Measurements from ENCODE around the gene CRHR1. TPM values are rescaled to one million over a fixed set of nuclear protein-coding genes. Genes with fewer than 3 reads are reported as not detected.

The CRHR1 gene
- polyA plus RNA-seq, 10 donors: 0.21 to 0.66 (median 0.26) TPM; not detected in 5

DNA sequence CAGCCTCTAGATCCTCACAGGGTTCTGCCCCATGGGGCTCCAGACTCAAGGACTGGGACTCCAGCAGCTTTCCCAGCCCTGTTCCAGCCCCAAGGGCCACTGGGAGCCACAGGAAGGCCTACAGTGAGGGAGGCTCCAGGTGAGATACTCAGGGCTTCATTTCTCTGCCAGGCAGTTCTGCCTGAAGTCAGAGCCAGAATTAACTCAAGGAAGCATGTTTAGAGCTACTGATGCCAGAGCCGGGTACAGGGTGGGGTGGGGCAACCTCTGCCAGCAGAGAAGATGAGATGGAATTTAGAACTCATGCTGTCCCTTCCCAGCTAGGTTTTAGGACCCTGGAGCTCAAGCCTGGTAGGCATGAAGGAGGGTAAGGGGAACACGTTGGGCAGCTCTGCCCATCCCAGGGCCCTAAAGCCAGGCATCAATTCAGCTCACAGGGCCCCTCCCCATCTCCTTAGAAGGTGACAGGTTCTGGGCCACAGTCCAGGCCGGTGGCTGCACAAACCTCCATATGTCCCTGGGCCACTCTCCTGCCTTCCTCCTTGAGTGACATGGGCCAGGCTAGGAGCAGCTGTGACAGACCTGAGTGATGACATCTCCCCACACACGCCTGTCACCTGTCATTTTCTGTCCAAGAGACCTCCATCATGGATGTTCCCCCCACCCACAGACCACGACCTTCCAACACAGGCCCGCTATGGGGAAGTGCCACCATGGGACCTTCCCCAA is 36.1 kb downstream of the CRHR1 start:
- peak; percentile 31 to 58 (median 44) for DNase-seq

DNA sequence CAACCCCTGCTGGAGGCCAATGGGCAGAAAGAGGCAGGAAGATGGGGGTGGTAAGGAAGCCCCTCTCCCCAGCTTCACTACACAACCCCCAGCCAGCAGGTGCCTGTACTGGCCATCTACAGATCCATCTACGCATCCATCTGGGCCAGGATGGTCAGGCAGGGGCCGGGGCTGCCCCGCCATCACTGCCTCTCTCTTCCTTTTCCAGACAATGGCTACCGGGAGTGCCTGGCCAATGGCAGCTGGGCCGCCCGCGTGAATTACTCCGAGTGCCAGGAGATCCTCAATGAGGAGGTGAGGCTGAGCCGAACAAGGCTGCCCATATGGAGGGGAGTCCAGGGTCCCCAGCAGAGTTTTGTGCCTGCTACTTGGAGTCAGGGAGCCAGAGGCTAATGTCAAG is 37.0 kb downstream of the CRHR1 start:
- DNase-seq: no peak

DNA sequence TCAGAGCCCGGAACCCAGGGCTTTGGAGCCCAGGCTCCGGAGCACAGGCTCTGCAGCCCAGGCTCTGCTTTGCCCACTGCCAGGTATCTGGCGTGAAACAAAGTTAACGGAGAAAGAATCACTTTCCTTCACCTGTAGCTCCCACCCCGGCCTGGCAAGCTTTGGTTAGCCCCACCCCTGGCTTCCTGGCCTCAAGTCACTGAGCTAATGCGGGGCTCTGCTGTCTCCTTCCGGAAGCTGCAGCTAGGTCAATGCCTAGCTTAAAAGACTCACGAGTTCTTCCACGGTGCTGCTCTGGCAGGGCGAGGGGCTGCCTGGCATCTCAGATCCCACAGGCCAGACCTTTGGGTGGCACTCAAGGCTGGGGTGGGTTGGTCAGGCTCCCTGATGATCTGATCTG is 39.5 kb downstream of the CRHR1 start:
- DNase-seq: no peak

DNA sequence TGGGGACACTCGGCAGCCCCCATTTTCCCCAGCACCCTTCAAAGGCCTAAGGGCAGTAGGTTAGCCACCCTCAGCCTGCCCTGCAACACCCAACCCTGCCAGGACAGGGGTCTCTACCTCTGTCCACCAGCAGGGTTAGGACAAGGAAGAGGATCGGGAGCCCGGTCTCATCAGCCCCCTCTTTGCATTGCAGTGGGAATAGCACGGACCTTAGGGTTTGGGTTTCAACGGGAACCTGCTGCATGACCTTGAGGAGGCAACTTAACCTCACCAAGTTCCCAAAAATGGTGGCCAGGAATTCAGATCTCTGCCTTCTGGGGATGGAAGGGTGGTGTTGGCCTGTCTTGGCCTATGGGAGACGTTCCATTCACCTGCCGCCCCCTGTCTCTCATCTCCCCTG is 40.4 kb downstream of the CRHR1 start:
- DNase-seq: no peak

DNA sequence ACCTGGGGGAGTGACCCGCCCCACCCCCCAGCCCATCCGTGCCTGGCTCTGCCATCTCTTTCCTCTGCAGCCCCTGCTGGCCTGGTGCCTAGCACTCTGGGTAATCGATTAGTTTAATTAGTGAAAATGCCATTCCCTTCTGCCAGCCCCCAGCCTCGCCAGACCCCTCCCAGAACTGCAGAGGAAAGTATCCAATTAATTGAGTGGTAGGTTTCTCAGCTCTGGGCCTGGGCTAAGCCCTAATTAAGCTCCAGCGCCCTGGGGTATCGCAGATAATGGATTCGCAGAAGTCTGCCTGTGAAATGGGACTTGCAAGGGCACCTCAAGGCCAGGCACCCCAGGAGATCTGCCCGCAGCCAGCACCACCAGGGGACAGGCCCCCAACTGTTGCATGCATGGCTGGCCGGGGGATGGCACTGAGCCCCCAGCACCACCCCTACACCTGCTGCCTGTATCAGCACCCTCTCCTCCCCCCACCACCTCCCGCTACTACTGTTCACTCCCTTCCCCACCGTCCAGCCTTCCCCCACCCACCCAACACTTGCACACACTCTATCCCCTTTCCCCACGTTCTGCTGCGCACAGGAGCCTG is 40.9 kb downstream of the CRHR1 start:
- DNase-seq: no peak

DNA sequence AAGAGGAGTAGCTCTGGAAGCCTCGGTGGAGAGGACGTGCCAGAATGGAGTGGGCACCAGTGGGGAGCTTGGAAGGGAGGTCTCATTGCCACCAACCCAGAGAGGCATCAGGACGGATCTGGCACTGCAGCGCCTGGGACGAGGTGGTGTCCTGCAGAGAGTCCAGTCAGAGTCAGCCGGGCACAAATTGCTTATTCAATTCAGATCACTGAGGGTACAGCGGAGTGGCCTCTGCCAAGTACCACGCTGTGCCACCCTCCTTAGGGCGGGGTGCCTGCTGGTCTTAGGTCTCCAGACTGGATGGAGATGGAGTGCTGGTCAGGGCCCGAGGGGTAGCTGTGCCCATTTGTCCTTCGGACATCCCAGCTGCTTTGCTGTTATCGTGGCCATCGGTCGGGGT is 41.7 kb downstream of the CRHR1 start:
- no peak for DNase-seq

DNA sequence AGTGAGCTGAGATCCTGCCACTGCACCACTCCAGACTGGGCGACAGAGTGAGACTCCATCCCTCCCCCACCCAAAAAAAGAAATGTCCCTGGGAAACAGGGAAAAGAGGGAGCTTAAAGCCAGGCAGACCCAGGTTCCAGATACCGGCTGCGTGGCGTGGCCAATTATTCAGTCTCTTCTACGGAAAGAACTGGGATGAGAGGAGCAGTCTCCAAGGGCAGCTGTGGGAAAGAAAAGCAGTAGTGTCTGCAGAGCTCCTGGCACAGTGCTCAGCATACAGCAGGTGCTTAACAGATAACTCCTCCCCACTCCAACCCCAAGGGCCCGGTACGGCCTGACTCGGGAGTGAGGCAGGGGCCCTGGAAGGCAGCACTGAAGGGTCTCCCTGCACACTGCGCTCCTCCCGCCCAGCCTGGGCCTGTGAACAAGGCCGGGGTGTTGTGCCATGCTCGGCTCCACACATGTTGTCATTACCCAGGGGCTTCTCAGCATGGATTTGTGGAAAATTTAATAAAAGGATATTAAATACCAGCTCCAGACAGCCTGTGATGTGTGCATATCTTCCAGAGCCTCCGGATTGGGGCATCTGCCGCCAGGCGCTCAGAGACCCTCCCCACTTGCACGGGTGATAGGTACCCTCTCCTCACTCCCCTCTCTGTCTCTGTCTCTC is 42.9 kb downstream of the CRHR1 start:
- no peak for DNase-seq

DNA sequence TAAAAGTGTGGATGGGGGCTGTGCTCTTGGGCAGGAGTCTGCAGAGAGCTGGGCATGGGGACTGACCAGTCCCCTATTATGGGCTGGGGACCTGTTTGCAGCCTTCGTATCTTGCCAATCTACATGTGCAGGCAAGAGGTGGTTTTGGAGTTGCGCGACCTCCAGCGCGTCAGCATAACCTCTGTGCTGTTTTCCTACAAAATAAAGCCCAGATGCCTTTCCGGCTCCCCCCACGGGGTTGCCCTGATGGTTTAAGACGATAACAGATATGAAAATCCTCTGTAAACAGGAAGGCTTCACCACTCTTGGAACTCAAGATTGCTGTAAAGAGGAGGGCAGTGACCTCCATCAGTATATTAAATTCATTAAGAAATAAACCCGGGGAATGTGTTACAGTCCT is 44.1 kb downstream of the CRHR1 start:
- no peak for DNase-seq

DNA sequence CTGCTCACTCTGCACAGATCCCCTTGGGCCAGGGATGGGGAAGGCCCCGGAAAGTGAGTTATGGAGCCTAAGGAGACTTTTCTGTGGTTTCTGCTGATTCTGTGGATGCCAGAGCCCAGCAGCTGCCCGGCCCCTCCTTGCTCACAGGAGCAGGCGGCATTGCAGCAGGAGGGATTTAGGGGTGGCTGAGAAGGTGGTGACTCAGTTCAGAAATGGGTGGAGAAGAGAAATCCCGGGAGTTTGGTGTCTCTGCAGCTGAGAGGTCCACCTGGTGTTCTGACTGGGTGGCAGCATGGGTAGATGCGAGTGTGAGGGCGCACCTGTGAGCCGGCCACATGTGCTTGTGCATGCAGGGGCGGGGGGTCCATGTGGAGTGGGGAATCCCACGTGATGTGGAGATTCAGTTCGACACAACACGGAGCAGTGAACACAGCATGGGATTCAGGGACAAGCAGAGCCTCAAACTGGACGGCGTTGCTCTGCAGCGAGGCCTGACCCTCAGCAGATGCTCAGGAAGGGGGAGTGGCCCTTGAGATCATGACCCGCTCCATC is 44.5 kb downstream of the CRHR1 start:
- no peak for DNase-seq

DNA sequence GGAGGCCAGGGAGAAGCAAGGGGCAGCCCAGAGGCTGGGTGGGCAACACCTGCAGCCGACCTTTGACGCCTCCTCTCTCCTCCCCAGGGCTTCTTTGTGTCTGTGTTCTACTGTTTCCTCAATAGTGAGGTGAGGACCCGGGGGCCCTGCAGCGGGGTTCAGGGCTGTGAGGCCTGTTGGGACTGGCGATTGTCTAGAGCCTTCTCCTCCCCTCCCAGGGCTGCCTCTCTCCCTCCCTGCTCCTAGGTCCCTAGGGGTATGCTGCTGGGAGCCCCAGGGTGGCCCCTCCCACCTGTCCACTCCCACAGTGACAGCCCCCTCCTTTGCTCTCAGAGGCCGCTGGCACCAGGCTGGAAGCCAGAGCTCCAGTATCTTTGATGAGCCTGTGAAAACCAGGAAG is 49.8 kb downstream of the CRHR1 start:
- DNase-seq: no peak

DNA sequence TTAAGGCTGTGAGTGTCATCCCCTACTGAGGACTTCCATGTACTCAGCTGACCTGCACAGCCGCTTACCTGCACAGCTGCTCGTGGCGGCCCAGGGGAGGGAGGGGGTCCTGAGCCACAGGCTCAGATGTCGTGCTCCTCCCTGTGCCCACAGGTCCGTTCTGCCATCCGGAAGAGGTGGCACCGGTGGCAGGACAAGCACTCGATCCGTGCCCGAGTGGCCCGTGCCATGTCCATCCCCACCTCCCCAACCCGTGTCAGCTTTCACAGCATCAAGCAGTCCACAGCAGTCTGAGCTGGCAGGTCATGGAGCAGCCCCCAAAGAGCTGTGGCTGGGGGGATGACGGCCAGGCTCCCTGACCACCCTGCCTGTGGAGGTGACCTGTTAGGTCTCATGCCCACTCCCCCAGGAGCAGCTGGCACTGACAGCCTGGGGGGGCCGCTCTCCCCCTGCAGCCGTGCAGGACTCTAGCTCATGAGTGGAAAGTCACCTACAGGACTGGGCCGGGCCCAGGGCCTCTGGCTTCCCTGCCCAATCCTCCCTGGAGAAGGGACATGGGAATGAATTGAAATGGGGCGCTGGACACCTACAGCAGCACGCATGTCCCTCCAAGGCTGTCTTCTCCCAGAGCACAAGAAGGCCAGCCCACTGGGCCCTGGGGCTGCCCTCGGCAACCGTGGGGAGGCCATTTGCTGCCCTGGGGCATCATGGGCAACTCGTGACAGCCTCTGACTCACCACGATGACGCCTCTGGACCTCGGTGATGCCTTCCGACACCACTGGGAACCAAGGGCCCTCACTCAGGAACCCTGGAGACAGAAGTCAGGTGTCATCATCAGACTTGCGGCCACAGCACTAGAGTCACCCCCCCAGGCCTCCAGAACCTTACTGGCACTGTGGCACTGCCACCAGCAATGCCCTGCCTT is 50.6 kb downstream of the CRHR1 start:
- no peak for DNase-seq

DNA sequence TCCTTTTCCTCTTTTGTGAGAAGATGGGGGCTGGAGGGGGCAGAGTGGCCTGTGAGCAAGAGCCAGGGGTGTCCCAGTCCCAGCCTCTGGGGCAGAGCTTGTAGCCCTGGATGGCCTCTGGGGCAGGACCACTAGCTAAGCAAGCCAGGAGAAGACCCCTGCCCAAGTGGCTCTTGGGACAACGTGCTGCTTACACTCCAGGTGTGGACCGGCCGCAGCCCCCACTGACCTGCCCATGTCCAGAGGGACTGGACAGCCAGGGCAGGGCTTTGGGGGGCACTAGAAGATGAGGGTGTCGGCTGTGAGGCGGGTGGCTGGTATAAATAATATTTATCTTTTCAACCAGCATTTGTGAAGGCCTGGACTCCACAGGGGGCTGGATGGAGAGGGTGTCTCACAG is 51.4 kb downstream of the CRHR1 start:
- DNase-seq: no peak

DNA sequence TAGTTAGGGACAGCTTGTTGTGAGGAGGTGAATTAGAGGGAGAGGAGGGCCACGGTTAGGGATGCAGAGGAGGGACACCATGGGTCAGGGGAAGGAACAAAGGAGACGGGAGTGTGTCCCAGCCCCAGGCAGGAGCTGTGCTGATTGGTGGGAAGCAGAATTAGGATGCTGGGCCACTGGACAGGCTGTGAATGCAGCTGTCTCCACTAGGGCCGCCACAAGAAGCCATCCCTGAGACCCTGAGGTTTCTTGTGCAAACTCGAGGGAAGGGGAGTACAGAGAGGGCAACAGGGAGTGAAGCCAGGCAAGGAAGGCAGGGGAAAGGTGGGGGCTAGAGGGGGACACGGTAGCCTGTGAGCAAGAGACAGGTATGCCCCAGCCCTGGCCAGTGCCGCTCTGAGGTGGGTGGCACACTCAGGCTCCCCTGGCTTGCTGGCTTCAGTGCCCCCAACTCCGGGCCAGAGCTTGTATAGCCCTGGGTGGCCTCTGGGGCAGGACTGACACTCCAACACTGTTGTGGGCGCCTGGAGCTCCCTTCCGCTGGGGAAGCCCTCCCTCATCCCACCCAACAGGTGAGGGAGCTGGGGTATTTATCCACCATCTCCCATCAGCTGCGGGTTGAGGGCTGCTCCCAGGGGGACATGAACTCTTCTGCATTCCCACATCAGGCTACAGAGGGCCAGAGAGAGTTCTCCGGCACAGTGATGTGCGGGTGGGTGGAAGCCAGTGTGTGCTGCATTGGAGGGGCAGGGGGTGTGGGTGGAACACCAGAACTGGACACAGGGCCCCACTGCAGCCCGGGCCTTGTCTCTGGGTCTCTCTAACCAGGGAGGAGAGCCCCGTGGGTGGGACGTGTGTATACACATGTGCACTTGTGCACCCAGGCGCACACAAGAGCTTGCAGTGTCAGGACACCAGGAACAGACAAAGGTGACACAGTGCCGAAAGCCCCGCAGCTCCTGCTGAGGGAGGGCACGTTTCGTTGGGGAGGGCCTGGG is 52.2 kb downstream of the CRHR1 start:
- DNase-seq: no peak

DNA sequence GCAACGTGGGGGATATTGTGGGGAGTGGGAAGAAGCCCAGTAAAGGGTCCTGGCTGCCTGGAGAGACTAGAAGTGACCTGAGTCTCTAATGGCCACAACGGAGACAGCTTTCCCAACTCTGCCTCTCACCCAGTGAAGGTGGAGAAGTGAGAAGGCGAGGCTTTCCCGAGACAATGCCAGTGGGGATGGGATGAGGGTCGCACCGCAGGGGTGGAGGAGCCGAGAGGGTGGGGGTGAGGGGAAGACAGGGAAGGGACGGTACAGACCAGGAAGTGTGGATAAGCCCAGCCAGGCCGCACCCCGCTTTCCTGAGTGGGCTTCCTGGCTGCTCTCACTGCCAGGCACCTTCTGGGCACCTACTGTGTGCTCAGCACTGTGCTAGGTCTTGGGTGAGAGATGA is 53.1 kb downstream of the CRHR1 start:
- no peak for DNase-seq

DNA sequence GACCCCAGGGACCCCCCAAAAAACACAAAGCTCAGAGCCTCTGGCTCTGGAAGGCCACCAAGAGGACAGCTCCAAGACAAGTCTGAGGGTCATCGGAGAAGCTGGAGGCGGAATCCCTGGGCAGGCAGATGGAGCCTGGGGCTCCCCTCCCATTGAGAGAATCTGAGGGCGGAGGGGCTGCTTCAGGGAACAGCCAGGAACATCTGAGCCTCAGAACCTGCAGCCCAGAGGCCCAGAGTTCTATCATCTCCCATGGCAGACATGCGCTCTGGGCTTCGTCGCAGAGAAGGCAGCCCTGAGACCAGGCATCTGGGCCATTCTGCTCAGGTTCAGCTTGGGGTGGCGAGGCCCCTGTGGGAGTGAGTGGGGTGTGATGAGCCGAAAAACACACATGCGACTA is 53.5 kb downstream of the CRHR1 start:
- DNase-seq: no peak

DNA sequence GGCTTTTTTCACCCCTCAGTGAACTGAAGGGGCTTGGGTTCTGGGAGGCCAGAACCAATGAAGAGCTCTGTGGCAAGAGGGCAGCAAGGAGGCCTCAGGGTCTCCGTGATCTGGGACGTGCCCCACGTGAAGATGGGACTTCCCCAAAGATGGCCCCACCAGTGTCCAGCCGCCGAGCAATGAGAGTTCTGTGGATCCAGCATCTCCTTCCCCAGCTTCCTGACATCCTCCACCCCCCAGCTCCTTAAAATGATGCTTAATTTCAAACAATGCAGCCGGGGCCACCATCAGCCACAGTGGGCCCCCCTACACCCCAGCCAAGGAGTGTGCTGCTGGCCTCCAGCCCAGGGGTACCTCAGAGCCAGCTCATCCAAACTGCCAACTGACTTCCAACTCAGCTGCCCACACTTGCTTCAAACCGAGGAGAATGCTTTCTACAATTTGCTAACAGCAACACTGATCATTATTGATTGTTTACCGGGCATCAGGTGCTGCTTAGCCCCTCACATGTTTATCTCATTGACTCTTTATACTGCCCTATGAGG is 54.7 kb downstream of the CRHR1 start:
- DNase-seq: no peak

DNA sequence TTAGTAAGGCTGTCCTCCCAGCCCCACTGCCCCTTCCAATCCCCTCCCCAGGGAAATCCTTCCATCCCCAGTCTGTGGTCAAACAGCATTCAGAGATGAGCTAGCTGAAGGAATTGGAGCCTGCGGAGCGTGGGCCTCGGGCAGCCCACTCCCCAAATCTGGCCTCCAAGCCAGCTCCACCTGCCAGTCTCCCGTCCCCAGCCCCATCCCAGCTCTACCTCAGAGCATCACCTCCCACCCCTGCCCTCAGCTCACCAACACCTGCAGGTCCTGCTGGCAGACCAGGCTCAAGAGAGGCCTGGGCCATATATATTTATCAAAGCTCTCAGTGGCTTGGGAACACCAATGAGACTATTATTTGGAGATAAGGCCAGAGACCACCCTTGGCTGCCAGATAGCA is 55.3 kb downstream of the CRHR1 start:
- no peak for DNase-seq

DNA sequence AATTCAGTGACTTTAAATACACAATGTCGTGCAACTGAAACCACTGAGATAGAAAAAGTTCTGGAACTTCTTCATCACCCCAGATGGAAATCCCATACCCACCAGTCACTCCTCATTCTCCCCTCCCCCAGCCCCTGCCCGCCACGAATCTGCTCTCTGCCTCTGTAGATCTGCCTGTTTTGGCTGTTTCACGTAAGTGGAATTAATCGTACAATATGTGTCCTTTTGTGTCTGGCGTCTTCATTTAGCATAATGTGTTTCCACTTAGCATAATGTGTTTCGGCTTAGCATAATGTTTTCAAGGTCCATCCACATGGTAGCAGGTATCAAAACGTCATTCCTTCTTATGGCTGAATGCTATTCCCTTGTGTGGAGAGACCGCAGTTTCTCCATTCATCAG is 57.1 kb downstream of the CRHR1 start:
- DNase-seq: no peak

DNA sequence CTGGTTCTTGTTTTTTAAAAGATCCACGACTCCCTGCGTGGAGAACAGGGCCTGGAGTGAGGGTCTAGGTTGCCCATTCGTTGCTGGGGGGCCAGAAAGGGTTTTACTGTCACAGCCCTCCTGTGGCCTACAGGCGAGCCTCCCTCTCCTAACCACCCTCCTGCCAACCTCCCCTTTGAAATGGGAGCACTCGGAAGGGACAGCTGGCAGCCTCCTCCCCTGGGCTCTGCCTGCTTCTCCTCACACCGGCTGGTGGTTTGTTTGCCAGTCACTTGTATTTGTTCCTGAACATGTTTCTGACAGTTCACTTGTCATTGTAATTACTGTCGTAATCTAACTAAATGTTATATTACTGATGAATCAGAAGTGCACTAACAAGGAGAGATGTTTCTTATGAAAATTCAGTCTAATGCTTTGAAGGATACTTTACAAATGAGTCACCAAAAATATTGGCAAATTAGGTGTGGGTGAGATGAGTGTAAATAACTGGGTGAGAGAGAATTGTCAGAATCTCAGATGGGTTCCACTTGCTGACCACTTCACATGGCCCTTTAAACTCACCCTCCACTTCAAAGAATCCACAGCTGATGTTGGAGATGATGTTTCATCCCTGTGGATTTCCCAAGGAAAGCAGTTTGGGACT is 57.9 kb downstream of the CRHR1 start:
- DNase-seq: no peak

DNA sequence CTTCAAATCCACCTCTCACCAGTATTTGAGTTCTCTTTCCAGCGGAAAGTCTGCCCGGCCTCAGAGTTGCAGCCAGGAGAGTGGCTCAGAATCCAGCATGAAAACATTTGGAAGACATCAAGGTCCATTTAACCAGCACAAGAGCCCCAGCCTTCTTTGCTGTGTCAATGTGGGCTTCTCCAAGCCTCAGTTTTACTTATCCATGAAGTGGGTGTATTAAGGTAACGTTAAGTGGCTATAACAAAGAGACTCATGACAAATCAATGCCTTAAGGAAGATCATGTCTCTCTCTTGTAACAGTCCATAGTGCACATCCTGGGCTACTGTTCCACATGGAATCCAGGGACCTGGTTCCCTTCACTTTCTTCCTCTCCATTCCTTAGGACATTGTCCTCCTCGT is 59.6 kb downstream of the CRHR1 start:
- DNase-seq: no peak
